ENCODE results near the gene RPL38. TPM values are rescaled to one million over a fixed set of nuclear protein-coding genes. Genes with fewer than 3 reads are reported as not detected.
A peak's percentile ranks its signal among the peaks of the same experiment; 100 is the strongest.

The RPL38 gene
- total RNA-seq, 2 experiments from 2014 or later: 1,601 to 1,608 TPM

- Mint-ChIP-seq H3K27me3 (no peaks in the 10 kb centered on the region), H3K4me1 (no peaks in the 10 kb centered on the region), H3K9me3 (no peaks in the 10 kb centered on the region), H3K36me3 (peaks cover 1% of the 10 kb centered on the region), H3K27ac (no peak overlapping the region), H3K4me3 (no peak overlapping the region)
- no peak for DNase-seq
These were observed 38.0 kb downstream of the RPL38 start for GRCh38 chr17:74241431-74241830.

GRCh38 chr17:74241847-74242246 lies 38.4 kb downstream of the RPL38 start:
- no peaks in the 10 kb centered on the region for H3K9me3 Mint-ChIP-seq
- DNase-seq: no peak
- H3K27ac Mint-ChIP-seq: no peak overlapping the region
- peaks cover 1% of the 10 kb centered on the region for H3K36me3 Mint-ChIP-seq
- H3K4me1 Mint-ChIP-seq: no peaks in the 10 kb centered on the region
- no peak overlapping the region for H3K4me3 Mint-ChIP-seq
- H3K27me3 Mint-ChIP-seq: no peaks in the 10 kb centered on the region

- Mint-ChIP-seq H3K4me3 (no peak overlapping the region), H3K9me3 (no peaks in the 10 kb centered on the region), H3K27ac (no peak overlapping the region), H3K27me3 (no peaks in the 10 kb centered on the region), H3K4me1 (no peaks in the 10 kb centered on the region), H3K36me3 (peaks cover 1% of the 10 kb centered on the region)
- DNase-seq: no peak
These were observed 39.7 kb downstream of the RPL38 start for GRCh38 chr17:74243013-74243755.

GRCh38 chr17:74244128-74244527 lies 40.6 kb downstream of the RPL38 start:
- Mint-ChIP-seq H3K36me3 (peaks cover 1% of the 10 kb centered on the region), H3K27ac (no peak overlapping the region), H3K4me3 (no peak overlapping the region), H3K4me1 (no peaks in the 10 kb centered on the region), H3K9me3 (no peaks in the 10 kb centered on the region), H3K27me3 (no peaks in the 10 kb centered on the region)
- DNase-seq: no peak

- DNase-seq: no peak
- Mint-ChIP-seq H3K36me3 (peaks cover 1% of the 10 kb centered on the region), H3K9me3 (no peaks in the 10 kb centered on the region), H3K27me3 (no peaks in the 10 kb centered on the region), H3K27ac (no peak overlapping the region), H3K4me3 (no peak overlapping the region), H3K4me1 (no peaks in the 10 kb centered on the region)
These were observed 41.1 kb downstream of the RPL38 start for GRCh38 chr17:74244548-74244947.

GRCh38 chr17:74245145-74245831 lies 41.8 kb downstream of the RPL38 start:
- no peaks in the 10 kb centered on the region for H3K27me3 Mint-ChIP-seq
- peaks cover 1% of the 10 kb centered on the region for H3K36me3 Mint-ChIP-seq
- no peak overlapping the region for H3K4me3 Mint-ChIP-seq
- no peaks in the 10 kb centered on the region for H3K4me1 Mint-ChIP-seq
- no peak for DNase-seq
- H3K27ac Mint-ChIP-seq: no peak overlapping the region
- H3K9me3 Mint-ChIP-seq: no peaks in the 10 kb centered on the region

GRCh38 chr17:74245871-74246270 lies 42.4 kb downstream of the RPL38 start:
- H3K27me3 Mint-ChIP-seq: no peaks in the 10 kb centered on the region
- H3K4me3 Mint-ChIP-seq: no peak overlapping the region
- peaks cover 1% of the 10 kb centered on the region for H3K36me3 Mint-ChIP-seq
- no peak overlapping the region for H3K27ac Mint-ChIP-seq
- H3K9me3 Mint-ChIP-seq: no peaks in the 10 kb centered on the region
- no peaks in the 10 kb centered on the region for H3K4me1 Mint-ChIP-seq
- no peak for DNase-seq

GRCh38 chr17:74249590-74250270 lies 46.3 kb downstream of the RPL38 start:
- no peaks in the 10 kb centered on the region for H3K36me3 Mint-ChIP-seq
- no peak overlapping the region for H3K27ac Mint-ChIP-seq
- no peak overlapping the region for H3K4me3 Mint-ChIP-seq

GRCh38 chr17:74250324-74250995 lies 47.0 kb downstream of the RPL38 start:
- no peak for DNase-seq
- no peak overlapping the region for H3K4me3 Mint-ChIP-seq
- no peak overlapping the region for H3K27ac Mint-ChIP-seq
- H3K27me3 Mint-ChIP-seq: no peaks in the 10 kb centered on the region
- no peaks in the 10 kb centered on the region for H3K9me3 Mint-ChIP-seq
- no peaks in the 10 kb centered on the region for H3K36me3 Mint-ChIP-seq
- no peaks in the 10 kb centered on the region for H3K4me1 Mint-ChIP-seq

More at GRCh38 chr17:74249590-74250270, 46.3 kb downstream of the RPL38 start:
- no peaks in the 10 kb centered on the region for H3K27me3 Mint-ChIP-seq
- H3K9me3 Mint-ChIP-seq: no peaks in the 10 kb centered on the region
- DNase-seq: no peak
- no peaks in the 10 kb centered on the region for H3K4me1 Mint-ChIP-seq

- Mint-ChIP-seq H3K9me3 (no peaks in the 10 kb centered on the region), H3K27ac (no peak overlapping the region), H3K4me3 (no peak overlapping the region), H3K27me3 (no peaks in the 10 kb centered on the region), H3K36me3 (no peaks in the 10 kb centered on the region), H3K4me1 (no peaks in the 10 kb centered on the region)
- no peak for DNase-seq
These were observed 47.6 kb downstream of the RPL38 start for GRCh38 chr17:74251051-74251450.

GRCh38 chr17:74251569-74251968 lies 48.1 kb downstream of the RPL38 start:
- no peak for DNase-seq
- H3K27ac Mint-ChIP-seq: peak overlapping the region; percentile 26
- H3K36me3 Mint-ChIP-seq: no peaks in the 10 kb centered on the region
- no peaks in the 10 kb centered on the region for H3K4me1 Mint-ChIP-seq
- no peaks in the 10 kb centered on the region for H3K27me3 Mint-ChIP-seq
- no peak overlapping the region for H3K4me3 Mint-ChIP-seq
- no peaks in the 10 kb centered on the region for H3K9me3 Mint-ChIP-seq

- no peak overlapping the region for H3K27ac Mint-ChIP-seq
- H3K27me3 Mint-ChIP-seq: no peaks in the 10 kb centered on the region
- H3K9me3 Mint-ChIP-seq: no peaks in the 10 kb centered on the region
These were observed 48.7 kb downstream of the RPL38 start for GRCh38 chr17:74252211-74252610.

GRCh38 chr17:74253036-74253435 lies 49.6 kb downstream of the RPL38 start:
- Mint-ChIP-seq H3K4me1 (no peaks in the 10 kb centered on the region), H3K4me3 (no peak overlapping the region), H3K27me3 (no peaks in the 10 kb centered on the region), H3K9me3 (no peaks in the 10 kb centered on the region), H3K27ac (no peak overlapping the region), H3K36me3 (no peaks in the 10 kb centered on the region)
- DNase-seq: no peak

More at GRCh38 chr17:74252211-74252610, 48.7 kb downstream of the RPL38 start:
- Mint-ChIP-seq H3K4me3 (no peak overlapping the region), H3K4me1 (no peaks in the 10 kb centered on the region), H3K36me3 (no peaks in the 10 kb centered on the region)
- no peak for DNase-seq

- no peaks in the 10 kb centered on the region for H3K36me3 Mint-ChIP-seq
- H3K27ac Mint-ChIP-seq: no peak overlapping the region
- no peak overlapping the region for H3K4me3 Mint-ChIP-seq
- H3K4me1 Mint-ChIP-seq: no peaks in the 10 kb centered on the region
- no peaks in the 10 kb centered on the region for H3K9me3 Mint-ChIP-seq
- no peaks in the 10 kb centered on the region for H3K27me3 Mint-ChIP-seq
- DNase-seq: no peak
These were observed 53.8 kb downstream of the RPL38 start for GRCh38 chr17:74257311-74257710.

Measured in activated naive CD8-positive, alpha-beta T cell treated with anti-CD3 and anti-CD28 coated beads for 36 hours (primary cell).